SHP77 (cell line): ENCODE results near the gene C15orf39.

Source experiments
- DNase-seq, 2 experiments: peaks; one replicate each; lab custom pipeline; 2025; lab: John Stamatoyannopoulos, UW

The C15orf39 gene

DNA sequence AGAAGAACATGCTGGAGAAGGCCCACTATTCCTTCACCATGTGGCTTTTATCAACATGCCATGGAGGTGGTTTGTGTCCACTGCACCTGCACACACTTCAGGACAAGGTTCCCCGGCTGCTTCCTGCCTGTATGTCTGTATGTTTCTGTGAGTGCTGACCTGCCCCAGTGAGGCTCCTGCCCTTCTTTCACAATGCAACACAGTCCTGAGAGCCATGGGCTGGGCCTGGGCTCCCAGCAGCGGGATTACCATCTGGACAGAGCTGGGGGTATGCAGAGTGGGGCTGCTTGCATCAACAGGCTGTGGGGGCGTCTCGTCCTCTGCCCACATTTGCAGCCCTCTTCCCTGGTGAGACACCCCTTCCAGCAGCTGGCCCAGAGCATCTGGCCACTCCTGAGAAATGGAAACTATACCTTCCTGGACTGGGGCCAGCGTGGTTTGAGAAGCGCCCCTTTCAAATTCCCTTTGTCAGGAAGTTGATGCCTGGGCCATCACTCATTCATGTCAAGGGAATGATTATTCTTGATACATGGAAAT lies 29.3 kb upstream of the C15orf39 start:
- no peak for DNase-seq

DNA sequence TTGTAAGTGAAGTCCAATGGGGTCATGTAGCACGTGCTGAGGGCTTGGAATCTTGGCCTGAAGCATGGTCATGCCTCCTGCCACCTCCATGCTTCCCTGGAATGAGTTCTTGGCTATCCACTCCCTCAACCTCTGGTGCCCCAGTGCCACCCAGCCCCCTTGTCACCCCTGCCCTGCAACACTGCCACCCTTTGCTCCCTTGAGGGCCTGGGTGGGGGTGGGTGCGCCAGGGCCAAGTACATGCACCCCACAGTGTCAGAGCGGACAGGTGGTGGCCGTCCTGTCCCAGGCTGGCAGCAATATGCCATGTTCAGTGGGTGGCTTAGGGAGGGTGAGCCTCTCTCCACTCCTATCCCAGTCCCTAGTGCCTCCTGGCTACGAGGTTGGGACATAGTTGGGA lies 27.6 kb upstream of the C15orf39 start:
- DNase-seq, result no peak

DNA sequence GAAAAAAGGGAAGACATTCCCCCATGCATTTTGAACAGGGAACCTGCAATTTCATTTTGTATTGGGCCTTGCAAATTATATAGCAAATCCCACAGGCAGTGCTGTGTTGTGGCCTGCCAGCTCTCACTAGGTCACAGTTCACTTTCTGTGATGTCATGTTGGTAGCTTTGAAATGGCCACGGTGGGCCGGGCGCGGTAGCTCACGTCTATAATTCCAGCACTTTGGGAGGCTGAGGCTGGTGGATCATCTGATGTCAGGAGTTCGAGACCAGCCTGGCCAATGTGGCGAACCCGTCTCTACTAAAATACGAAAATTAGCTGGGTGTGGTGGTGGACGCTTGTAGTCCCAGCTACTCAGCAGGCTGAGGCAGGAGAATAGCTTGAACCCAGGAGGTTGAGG lies 27.0 kb upstream of the C15orf39 start:
- no peak for DNase-seq

DNA sequence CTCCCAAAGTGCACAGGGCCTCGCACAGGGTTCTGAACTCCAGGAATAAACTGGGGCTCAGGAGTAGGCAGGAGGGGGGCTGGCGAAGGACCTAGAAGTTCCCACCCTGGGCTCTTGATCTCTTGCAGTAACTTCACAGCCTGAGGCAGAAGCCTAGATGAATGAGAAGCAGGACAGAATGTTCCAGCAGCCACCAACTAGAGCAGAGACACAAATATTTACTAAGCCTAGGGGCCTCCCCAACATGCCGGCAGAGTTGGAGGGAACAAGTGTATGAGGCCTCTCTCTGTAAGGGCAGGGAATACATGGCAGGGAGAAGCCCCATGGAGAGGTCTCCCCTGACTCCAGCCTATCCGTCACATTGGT lies 25.3 kb upstream of the C15orf39 start:
- DNase-seq, result no peak

DNA sequence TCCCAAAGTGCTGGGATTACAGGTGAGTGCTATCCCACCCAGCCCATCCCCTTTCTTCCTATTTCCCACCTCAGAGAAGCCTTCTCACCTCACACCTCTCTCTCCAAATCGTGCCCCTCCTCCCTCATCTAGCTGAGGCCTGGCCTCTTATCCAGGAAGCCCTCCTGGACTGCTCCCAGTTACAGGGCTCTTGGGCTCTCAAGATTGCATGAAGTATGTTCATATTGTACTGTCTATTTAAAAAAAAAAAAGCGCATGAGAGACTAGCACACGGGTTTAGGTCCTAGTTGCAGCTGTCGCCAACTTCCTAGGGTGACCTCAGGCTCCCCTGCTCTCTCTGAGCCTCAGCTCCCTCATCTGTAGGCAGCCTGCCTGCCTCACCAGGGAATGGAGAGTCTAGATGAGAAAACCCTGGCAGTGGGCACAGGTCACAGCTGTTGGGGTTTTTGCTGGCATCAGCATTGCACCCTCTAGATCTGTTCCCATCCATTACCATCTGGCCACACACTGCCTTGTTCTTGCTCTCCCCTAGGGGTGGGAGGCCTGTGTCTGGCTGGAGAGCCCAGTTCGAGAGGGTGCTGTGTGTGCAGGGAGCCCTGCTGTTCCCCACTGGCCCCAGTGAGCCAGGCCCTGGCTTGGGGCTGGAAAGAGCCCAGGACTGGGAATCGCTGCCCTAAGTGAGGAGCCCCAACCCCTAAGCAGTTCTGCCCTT lies 24.2 kb upstream of the C15orf39 start:
- no peak for DNase-seq

DNA sequence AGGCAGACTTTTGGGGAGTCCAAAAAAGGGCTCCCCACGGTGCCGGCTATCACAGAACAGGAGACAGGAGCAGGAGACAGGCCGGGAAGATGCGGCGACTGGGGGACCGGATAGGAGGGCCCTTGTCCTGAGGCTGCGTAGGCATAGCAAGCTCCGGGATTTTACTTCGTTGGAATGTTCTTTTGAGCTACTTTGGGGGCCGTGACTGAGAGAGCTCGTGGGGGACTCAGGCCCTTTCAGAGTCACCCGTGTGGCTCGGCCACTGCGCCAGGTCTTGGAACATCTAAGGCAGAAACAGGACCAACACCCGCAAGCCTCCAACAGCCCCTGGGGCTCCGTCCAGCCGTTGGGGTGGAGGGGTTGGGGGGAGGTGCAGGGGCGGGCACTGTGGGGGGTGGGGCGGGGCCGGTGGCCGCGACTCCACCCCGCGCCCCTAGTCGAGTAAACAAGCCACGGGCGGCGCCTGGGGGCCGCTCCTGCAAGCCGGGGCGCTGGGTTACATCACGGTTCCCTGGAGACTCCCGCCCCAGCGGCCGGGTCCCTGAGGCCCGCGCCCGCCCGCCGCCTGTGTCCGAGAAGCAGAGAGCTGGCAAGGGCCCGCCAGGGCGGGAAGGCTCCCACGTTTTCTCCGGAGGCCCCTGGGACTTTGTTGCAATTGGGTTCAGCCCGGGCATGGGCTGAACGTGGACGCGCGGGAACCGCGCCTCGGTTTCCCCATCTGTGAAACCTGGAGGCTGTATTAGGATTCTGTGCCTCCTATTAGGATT lies 23.3 kb upstream of the C15orf39 start:
- DNase-seq, result no peak

DNA sequence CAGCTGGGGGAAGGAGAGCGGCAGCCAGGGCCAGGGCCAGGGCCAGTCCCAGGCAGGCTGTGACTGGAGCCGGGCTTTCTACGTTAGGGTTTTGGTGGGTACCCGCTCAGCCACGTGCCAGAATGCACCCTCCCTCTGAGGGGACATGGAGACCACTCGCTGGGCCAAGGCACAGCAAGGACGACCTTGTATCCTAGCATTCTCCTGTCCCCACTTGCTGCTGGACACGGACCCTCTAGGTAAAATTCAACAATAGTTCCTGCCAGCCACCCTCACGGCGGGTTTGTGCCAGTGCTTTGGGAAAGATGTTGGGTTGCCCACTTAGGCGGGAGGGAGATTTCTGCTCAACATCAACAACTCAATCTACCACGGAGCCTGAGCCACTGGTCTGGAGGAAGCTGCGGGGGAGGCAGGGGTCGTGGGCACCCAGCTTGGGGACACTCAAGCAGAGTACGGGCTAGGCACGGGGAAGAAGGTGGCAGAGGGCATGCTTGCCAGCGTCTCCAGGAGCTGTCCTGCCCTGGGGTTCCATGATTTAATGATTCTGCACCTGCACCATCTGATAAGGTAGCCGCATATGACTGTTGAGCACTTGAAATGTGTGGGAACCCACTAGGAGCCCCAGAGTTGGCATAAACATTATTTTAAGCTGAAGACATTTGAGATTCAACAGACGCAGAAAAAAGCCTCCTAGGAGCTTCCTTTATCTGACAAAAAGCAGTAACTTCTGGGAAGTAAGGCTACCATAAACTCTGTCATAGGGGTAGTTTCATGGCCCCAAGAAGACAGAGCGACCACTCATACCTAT lies 22.5 kb upstream of the C15orf39 start:
- no peak for DNase-seq

DNA sequence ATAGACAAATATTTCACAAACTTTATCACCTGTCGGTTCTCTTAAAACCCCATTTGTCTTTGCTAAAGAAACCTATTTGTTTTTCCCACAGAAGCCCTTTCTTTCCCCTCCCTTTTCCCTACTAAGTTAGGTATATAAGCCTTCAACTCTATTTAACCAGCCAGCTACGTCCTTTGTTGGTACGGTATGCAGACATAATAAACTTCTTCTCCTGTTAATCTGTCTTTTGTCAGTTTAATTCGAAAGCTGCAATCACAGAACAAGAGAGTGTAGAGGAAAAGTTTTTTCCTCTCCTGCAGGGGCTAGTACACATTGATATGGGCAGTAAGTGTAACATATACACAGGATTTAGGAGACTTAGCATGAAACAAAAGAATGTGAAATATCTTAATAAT lies 21.9 kb upstream of the C15orf39 start:
- DNase-seq, result no peak

DNA sequence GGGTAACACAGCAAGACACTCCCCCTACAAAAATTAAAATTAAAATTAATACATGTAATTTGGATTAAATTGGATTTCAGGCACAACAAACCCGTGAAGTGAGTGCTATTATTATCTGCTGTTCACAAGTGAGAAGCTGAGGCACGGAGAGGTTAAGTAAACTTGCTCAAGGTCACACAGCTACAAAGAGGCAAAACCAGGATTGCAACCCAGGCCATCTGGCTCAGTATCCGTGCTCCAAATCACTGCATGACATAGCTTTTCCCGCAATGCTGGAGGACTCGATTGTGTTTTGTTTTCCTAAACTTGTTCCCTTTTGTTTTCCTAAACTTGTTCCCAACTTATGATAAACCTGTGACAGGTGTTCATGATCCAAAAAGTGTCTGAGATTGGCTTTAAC lies 19.9 kb upstream of the C15orf39 start:
- DNase-seq, result no peak

DNA sequence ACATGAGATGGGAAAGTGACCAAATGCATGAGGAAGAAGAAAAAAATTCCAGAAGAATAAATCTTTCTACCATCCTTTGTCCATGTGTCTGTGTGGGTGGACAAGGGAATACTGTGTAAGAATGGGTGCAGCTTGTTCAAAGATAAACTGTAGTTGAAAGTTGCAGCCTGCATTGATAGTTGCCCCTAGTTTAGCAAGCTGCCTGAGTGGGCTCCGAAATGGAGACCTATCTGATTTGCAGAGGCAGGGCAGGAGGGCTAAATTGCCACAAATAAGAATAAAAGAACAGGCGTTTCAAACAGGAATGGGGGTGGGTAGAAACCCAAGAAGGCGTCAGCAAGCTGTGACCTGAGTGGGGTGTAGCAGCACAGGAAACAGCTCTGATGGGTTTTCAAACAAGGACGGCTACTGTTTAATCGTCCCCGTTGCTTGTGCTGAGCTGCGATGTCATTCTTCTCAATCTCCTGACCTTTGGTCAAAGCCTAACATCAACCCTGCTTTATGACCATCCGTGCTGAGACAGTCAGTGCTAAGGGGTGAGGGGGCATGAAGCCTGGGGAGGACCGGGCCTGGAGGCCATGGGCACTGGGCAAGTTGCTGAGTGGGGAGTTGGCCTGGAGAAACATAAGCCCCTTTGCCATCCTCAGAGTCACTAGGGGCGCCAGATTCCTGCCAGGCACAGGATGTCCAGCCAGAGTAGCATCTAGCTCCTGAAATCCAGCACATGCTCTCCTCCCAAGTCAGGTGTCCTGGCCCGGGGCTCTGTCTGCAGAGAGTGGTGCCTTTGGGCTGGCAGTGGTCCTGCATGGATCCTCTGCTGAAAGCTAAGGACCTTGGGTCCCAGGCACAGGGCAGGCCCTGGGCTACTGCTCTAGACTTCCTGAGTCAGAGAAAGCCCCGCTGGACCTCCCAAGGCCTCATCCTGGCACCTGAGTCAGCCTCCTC lies 19.2 kb upstream of the C15orf39 start:
- DNase-seq, result peak; percentile 3 to 17

DNA sequence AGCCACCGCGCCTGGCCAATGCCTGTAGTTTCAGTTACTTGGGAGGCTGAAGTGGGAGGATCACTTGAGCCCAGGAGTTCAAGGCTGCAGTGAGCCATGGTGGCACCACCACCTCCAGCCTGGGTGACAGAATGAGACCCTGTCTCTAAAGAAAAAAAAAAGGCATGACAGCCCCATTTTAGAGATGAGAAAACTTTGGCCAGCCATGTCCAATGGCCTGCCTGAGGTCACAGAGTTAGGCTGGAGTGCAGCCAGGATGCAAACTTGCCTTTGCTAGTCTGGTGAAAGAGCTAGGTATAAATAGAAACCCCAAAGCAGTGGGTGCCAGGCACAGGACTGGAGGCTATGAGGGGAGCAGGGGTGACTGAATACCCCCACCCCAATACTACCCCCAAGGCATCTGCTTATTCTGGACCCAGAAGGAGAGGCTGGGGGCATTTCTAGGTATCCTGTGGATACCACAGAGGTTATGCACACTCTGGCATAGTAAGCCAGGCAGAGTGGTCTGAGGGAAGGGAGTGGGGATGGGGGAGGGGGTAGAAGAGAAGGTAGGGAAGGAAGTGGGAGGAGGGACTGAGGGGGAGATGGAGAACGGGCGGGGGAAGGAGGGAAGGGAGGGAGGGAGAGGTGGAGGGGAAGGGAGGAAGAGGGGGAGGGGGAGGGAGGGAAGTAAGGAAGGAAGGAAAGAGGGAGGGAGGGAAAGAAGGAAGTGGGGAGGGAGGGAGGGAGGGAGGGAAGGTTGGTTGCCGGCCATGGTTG lies 16.2 kb upstream of the C15orf39 start:
- DNase-seq, result no peak

DNA sequence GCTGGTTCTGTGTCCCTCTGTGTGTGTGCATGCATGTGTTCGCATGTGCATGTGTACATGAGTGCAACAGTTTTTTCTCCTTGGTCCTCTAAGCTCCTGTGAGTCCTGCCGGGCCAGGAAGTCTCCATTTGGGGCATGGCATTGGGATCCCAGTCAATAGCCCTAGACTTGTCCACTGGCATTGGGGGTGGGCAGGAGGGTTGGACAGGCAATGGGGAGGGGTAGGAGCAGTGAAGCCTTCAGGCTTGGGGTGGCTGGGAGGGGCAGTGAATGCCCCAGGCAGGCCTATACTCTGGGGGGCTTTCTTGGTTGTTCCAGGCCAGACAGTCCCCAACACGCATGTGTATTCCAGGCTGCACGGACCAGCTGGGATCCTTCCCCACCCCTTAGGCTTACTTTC lies 15.6 kb upstream of the C15orf39 start:
- no peak for DNase-seq

DNA sequence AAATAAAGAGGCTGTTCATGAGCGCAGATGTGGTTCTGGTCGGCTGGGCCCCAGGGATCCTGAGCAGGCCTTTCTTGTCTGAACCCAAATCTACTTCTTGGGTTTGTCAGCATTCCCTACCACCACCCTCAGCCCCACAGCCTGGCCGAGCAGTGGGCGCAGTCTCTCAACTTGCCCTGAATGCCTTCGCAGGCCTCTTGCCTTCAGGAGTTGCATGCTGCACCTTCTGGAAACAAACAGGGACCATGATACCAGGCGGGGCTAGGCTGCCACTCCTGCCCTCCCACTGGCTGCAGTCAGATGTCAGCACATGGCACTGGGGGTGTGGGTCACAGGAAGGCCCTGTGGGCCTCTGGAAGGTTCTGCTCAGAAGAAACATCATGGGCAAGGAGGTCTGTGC lies 13.2 kb upstream of the C15orf39 start:
- DNase-seq, result no peak

DNA sequence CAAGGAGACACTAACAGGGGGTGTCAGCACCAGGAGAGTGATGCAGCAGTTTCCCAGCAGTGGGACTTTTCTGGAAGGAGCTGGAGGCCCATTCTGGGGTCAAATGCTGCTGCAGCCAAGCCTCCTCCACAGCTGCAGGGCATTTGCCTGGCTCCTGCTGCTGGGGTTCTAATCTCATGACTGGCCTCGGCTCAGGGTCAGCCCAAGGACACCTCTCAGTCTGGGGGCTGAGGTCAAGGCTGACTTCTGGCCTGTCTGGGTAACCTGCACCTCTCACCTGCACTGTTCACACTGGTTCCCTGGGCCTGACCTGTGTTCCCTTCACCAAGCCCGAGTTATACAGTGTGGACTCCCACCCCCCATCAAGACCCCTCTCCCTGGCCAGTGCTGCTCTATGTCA lies 10.4 kb upstream of the C15orf39 start:
- no peak for DNase-seq

DNA sequence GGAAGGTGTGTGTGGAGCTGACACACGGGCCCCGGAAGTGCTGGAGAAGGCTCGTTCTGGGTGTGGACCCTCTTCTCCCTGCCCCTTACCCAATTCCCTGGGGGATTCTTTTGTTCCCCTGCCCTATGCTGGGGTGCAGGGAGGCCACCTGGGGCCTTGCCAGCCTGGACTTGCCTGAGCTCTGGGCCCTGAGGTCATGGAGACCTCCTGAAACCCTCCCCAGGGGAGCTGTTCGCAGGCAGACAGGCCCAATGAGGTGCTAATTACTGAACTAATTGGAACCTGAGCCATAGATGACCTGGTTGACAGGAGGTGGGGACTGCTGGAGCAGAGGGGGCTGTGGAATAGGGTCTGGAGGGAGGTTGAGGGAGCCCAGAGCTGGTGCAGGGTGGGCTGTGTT lies 9.4 kb upstream of the C15orf39 start:
- DNase-seq, result no peak

DNA sequence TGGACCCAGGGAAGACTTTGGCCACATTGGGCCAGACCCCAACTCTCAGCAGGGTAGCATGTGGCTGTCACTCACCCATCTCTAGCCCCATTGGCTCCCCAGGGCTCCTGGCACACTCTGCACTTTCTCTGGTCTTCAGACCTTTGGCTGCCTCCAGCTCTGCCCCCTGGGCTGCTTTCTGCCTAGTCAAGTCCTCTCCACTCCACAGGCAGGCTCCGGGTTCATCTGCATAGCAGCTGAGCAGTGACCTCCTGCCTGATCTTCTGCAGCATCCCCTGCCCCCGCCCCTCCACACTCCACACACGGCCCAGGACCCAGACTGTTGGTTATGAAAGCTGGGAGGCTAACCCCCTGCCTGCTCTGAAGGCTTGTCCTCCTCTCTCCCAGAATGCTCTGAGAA lies 8.4 kb upstream of the C15orf39 start:
- no peak for DNase-seq

DNA sequence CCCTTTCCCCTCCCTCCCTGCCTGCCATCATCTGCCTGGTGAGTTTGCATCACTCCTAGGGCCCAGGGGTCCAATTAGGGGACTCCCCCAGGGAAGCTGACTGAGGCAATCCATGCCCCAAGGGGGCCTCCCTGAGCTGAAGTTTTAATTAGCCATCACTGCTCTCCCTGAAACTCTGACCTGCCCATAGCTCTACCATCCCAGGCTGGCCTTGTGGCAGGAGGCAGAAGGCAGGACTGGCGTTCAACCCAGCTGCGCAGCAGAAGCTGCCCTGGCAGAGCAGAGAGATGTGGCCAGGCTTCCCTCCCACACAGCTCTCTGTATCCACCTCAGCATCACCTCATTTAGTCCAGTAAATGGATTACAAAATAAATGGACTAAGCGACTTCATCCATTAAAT lies 7.7 kb upstream of the C15orf39 start:
- no peak for DNase-seq

DNA sequence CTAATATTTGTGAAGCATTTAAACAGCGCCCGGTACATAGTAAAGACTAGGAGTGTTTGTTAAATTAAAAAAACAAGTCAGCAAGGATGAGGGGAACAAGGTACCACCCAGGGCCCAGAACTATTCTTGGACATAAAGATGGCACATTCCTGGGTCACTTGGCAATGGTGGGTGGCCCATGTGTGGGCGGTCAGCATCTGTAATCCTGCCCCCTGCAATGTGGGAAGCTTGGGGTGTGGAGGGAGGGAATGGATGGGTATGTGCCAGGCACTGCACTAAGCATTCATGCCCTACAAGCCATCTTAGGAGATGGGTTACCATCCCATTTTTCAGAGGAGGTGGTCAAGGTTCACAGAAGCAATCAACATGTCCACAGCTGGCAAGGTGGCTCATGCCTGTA lies 7.3 kb upstream of the C15orf39 start:
- no peak for DNase-seq

DNA sequence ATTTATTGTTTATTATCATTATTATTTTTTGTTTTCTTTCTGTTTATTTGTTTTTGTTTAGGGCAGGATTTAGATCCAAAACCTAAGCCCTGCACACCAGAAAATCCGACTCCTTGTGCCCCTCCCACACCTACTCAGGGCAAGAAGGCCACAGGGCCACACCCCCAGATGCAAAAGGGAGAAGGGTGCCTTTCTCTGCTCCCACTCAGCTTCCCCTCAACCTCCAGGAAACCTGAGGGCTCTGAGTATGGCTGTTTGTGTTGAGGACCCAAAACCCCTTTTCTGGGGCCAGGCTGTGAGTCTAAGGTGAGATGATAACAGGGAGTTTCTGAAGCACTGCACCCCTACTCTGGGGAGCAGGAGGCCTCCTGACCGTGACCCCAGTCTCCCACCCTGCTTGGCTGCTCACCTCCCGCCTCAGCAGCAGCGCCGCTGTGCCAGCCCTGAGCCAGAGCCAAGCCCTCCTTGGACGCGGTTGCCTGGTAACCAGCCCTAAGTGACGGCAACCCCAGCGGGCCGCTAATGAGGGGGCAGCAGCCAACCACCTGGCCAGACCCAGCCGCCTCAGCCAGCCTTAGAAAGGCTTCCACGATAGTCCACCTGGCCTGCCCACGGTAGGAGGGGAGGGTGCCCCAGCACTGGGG lies 6.4 kb upstream of the C15orf39 start:
- DNase-seq, result peak; percentile 79 to 86

DNA sequence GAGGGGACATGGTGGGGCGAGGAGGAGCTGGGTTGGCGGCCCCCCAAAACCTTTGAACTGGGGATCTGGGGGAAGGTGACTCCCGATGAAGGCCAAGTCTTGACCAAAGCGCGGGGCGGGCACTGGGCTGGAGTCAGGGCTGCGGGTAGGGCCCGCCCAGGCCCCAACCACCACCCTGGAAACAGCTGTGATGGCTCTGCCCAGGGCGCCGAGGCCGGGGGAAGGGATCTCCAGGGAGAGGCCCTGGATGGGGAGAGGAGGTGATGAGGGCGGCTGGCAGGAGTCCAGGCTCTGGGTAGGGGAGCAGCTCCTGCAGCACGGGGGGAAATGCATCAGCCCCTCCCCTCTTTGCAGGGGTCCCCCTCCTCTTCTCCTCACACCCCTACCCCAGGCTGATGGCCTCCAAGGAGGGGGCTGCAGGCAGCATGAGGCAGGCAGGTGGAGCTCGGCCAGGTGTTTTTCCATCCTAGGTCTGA lies 5.9 kb upstream of the C15orf39 start:
- DNase-seq, result peak; percentile 60 to 63
